HL-60/S4 (cell line): ENCODE data around the gene STX1B.

ENCODE experiments used
- in situ Hi-C: fragments of 300-500 bp; cut with MboI; formaldehyde crosslinking; loops from 2 replicates; pipeline ENCODE4 v1.14.3; 2022; ENCODE audit warnings: low sequenced_read_pairs

The STX1B gene

DNA sequence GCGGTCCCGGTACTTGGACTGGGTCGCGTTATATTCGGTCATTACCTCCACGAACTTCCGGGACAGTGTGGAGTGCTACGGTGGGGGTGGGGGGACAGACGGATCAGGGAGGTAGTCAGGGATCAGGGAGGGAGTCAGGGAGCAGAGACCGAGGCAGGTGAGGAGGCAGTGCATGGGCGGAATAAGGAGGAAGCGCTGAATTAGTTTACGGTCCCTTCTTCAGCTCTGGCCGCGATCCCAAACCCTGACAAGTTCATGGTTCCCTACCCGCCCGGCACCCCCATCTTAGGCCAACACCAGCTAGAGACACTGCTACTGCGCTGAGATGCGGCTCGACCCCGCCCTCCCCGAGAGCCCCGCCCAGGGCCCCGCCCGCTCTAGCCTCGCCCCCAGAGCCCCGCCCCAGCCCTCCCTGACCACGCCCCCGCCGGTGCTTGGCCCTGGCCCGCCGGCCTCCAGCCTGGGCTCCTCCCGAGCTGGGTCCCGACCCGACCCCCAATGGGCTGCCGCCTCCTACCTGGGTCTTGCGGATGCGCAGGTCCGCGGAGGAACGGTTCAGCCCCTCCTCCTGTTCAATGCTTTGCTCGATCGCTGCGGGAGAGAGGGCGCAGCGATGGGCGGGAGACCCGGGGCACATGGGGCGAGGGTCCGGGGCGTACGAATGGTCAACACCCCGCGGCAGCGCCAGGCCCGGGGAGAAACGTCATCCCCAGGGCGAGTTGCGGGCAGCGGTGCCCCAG is 13.3 kb downstream of the STX1B start:
- in situ Hi-C loops, result no loop called here

GRCh38 chr16:30996324-30996984 is 14.0 kb downstream of the STX1B start:
- in situ Hi-C loops, result no loop called here

GRCh38 chr16:30995927-30996323 is 14.5 kb downstream of the STX1B start:
- in situ Hi-C loops, result no loop called here

DNA sequence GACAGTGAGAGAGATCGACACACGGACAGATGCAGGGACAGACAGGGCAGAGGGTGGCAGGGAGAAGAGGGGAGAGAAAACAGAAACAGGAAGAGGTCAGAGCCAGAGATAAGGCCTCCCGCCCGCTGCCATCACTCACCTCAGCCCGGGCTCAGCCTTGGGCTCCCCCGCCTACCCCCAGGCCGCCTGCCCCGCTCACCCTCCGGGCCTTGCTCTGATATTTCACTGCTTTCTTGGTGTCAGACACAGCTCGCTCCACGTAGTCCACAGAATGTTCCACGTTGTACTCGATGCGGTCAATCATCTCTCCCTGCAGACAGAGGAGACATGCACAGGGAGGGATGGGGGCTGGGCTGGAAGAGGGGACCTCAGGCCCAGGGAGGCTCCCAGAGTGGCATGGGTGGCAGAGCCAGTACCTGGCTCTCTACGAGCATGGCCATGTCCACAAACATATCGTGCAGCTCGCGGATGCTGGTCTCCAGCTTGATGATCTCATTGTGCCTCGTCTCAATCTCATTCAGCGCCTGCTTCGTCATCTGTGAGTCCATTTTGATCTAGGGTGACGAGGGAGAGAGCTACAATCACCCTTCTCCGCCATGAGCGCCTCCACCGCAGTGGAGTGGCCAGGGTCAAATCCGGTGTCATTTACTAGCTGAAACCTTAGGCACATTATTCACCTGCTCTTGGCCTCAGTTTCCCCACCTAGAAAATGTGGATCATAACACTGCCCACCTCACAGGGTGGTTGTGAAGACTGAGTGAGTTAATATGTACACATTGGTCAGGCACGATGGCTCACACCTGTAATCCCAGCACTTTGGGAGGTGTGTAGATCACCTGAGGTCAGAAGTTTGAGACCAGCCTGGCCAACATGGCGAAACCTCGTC is 17.3 kb downstream of the STX1B start:
- in situ Hi-C loops, result no loop called here

GRCh38 chr16:30992276-30992780 is 18.1 kb downstream of the STX1B start:
- in situ Hi-C loops, result no loop called here

- in situ Hi-C loops, result no loop called here
Measured at GRCh38 chr16:30991052-30991451, 19.4 kb downstream of the STX1B start.

GRCh38 chr16:30990105-30990504 is 20.3 kb downstream of the STX1B start:
- in situ Hi-C loops, result no loop called here

- in situ Hi-C loops, result no loop called here
Measured at GRCh38 chr16:30989469-30990047, 20.9 kb downstream of the STX1B start.

GRCh38 chr16:30987581-30988190 is 22.8 kb downstream of the STX1B start:
- in situ Hi-C loops, result no loop called here

GRCh38 chr16:30986129-30986991 is 24.1 kb downstream of the STX1B start:
- in situ Hi-C loops, result no loop called here

- in situ Hi-C loops, result no loop called here
Measured at GRCh38 chr16:30985401-30986128, 24.9 kb downstream of the STX1B start.

DNA sequence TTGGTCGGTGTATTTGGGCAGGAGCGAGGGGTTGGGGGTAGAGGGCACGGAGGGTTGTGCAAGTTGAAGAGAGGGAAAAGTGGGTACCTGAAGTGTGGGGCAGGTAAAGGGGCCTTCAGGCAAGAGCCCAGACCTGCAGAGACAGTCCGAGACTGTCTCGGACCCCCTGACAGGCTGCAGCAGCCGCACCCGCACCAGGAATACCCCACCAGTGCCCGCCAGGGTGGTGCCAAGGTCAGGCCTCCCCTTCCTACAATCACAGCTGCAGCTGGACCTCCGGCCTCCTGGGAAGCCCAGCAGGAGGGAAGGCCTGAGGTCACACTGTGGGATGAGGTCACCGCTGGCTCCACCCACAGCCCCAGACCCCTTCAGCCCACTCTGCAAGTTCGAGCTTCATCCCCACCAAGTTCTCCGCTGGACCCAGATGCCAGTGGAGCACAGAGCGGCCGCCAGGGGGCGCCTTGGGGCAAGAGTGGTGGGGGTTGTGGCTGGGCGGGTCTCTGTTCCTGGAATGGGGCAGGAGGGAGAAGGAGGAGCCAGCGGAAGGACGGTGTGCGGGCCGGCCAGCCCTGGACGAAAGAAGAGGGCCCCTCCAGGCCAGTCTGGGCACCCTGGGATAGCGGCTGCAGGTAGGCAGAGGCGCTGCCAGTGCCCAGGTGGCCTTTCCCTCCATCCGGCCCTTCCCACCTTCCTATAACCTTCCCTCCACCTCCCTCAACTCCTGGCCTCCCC is 25.6 kb downstream of the STX1B start, which contains the start of gene HSD3B7:
TSS of gene HSD3B7 (plus strand) at position 539 of the 732 bp plus-strand sequence. CDS start 452 bp downstream, outside the sequence.
- in situ Hi-C loops, result no loop called here

DNA sequence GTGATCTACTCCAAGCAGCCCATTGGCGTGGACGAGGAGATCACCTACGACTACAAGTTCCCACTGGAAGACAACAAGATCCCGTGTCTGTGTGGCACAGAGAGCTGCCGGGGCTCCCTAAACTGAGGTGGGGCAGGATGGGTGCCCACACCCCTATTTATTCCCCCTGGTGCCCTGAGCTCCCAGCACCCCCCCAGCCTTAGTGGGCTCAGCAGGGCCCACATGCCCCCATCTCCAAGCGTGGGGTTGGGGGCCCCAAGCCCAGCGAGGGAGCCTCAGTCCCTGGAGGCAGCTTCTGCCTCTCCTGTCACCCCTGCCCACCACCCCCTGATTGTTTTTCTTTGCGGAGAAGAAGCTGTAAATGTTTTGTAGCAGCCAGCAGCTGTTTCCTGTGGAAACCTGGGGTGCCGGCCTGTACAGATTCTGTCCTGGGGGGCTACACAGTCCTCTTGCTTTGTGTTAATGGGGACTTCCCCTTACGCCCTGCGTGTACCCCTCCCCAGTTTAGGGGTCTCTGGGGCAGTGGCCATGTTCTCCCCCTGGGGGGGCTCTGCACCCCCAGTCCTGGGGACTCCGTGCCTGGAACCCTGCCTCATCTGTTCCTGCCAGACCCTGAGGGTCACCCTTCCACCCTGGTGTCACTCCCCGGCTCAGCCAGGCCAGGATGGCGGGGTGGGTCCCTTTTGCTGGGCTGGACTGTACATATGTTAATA is 26.4 kb downstream of the STX1B start:
- in situ Hi-C loops, result no loop called here

- in situ Hi-C loops, result no loop called here
Measured at GRCh38 chr16:30983289-30983889, 27.0 kb downstream of the STX1B start.

- in situ Hi-C loops, result no loop called here
Measured at GRCh38 chr16:30982548-30983288, 27.7 kb downstream of the STX1B start.

DNA sequence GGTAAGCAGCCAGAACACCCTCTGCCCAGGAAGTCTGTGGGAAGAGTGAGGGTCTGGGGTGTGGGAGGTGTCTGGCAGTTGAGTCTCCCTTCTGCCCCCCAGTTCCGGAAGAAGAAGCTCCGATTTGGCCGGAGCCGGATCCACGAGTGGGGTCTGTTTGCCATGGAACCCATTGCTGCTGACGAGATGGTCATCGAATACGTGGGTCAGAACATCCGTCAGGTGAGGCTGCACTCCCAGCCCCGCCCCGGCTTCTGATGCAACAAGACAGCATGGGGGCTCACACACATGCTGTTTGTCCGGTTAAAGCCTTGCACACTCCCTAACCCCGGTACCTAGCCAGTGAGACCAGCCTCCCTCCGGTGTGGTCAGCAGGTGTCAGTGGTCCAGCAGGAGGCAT is 29.5 kb downstream of the STX1B start:
- in situ Hi-C loops, result no loop called here
